Measurements from ENCODE around the gene MTRF1. TPM values are rescaled to one million over a fixed set of nuclear protein-coding genes. Genes with fewer than 3 reads are reported as not detected.

Gene MTRF1
- total and polyA plus RNA-seq, 2 of the 8 experiments (the other 6 are each of a cell fraction or from before 2014, with no cell fraction given), result 8.0 to 19.2 TPM

- POLR2A ChIA-PET (ENCODE audit: partially characterized antibody), result interaction anchor here (0.7 kb wide), 1 partner anchor 218 kb away, joined by 3 read pairs; no protein-coding TSS in a partner anchor
- Histone ChIP-seq H2BK15ac (ENCODE audit: low read length) (no peak overlapping the region), H3K4me1 (replicated peaks in 1 of 4; ENCODE audit: control insufficient read depth in 3 of 4, insufficient read depth in 4 of 4, low read length in 3 of 4) (no peaks in the 10 kb centered on the region; a peak in 1 of 7 replicates), H3K36me3 (ENCODE audit: control insufficient read depth in 2 of 4, insufficient read depth in 4 of 4, low read length in 3 of 4) (no peaks in the 10 kb centered on the region), H3K18ac (ENCODE audit: extremely low read depth, low read length) (no peak overlapping the region), H3K9ac (replicated peaks in 1 of 4; ENCODE audit: extremely low read depth in 1 of 4, low read depth in 3 of 4, low read length in 3 of 4) (no peak overlapping the region), H3K14ac (ENCODE audit: insufficient read length) (no peak overlapping the region), H2BK5ac (ENCODE audit: low read depth, low read length) (no peak overlapping the region), H3K9me3 (ENCODE audit: insufficient read depth in 2 of 2, low read depth in 1 of 2, low read length in 1 of 2) (no peaks in the 10 kb centered on the region), H2BK12ac (ENCODE audit: low read depth, low read length) (no peak overlapping the region), H4K8ac (ENCODE audit: extremely low read depth, insufficient read depth, low read length) (no peak overlapping the region), H2AFZ (ENCODE audit: low read length) (no peak overlapping the region), H3K79me2 (ENCODE audit: control insufficient read depth in 1 of 2, insufficient read depth in 2 of 2, low read length in 2 of 2) (no peaks in the 10 kb centered on the region), H4K20me1 (replicated peaks in 1 of 2; ENCODE audit: control insufficient read depth in 1 of 2, insufficient read depth in 2 of 2, low read length in 2 of 2) (no peaks in the 10 kb centered on the region), H4K91ac (replicated peaks; ENCODE audit: insufficient read length, low read length) (no peak overlapping the region), H3K4me2 (ENCODE audit: insufficient read depth in 1 of 2, low read depth in 2 of 2, low read length in 2 of 2) (no peak overlapping the region), H2BK120ac (replicated peaks; ENCODE audit: low read depth, low read length) (no peak overlapping the region), H3K23ac (ENCODE audit: insufficient read length) (no peak overlapping the region), H2AK5ac (ENCODE audit: low read depth, low read length) (no peak overlapping the region), H3K56ac (replicated peaks; ENCODE audit: insufficient read length, low read depth, low read length) (no peak overlapping the region), H3K4ac (replicated peaks; ENCODE audit: insufficient read length, low read depth, low read length) (no peak overlapping the region), H3K23me2 (ENCODE audit: low read depth, low read length) (no peaks in the 10 kb centered on the region), H2BK20ac (ENCODE audit: low read length) (no peak overlapping the region), H4K5ac (ENCODE audit: insufficient read length, low read depth, low read length) (no peak overlapping the region), H3K27ac (ENCODE audit: low read depth, low read length) (no peak overlapping the region), H3K4me3 (ENCODE audit: extremely low read depth in 1 of 4, insufficient read depth in 2 of 4, low read depth in 3 of 4, low read length in 4 of 4) (no peak overlapping the region), H3K79me1 (ENCODE audit: low read depth, low read length) (no peaks in the 10 kb centered on the region), H3K27me3 (replicated peaks in 1 of 4; ENCODE audit: control insufficient read depth in 3 of 4, extremely low read depth in 1 of 4, insufficient read depth in 3 of 4, low read length in 3 of 4) (no peaks in the 10 kb centered on the region)
- CTCF ChIA-PET (ENCODE audit: partially characterized antibody), result no interaction called here
- 88% methylated on average over 3 of the region's 3 CpGs; no CpG with 5 or more reads in 1 of the 2 experiments for WGBS, 2 experiments (ENCODE audit: extremely low coverage in 1 of 2, insufficient coverage in 1 of 2, insufficient read length in 1 of 2, insufficient replicate concordance in 2 of 2, low coverage in 1 of 2, low lambda C conversion rate in 2 of 2, missing lambda C conversion rate in 1 of 2)
- no peak for FAIRE-seq
- DNase-seq (ENCODE audit: low read depth in 1 of 2, low spot score in 2 of 2), result no peak
- TF ChIP-seq ASH2L (IDR thresholded peaks at IDR 0.05; ENCODE audit: low read length) (no peak), SIRT6 (IDR thresholded peaks at IDR 0.05; ENCODE audit: low read length) (no peak), YY1 (IDR thresholded peaks at IDR 0.05; ENCODE audit: low read depth, low read length) (no peak), TAF1 (IDR thresholded peaks at IDR 0.05; ENCODE audit: low read depth, low read length) (no peak), MAFK (IDR thresholded peaks at IDR 0.05; ENCODE audit: low read depth, low read length) (no peak), POLR2A (IDR thresholded peaks at IDR 0.05; ENCODE audit: control extremely low read depth in 1 of 2, low read depth in 2 of 2, low read length in 2 of 2) (no peak), SAP30 (IDR thresholded peaks at IDR 0.05; ENCODE audit: insufficient read depth, insufficient replicate concordance, low read length) (no peak), SIX5 (IDR thresholded peaks at IDR 0.05; ENCODE audit: low read depth, low read length) (no peak), CTBP2 (IDR thresholded peaks at IDR 0.05; ENCODE audit: borderline replicate concordance, insufficient read depth, insufficient read length, low read length) (no peak), BRCA1 (IDR thresholded peaks at IDR 0.05; ENCODE audit: low read depth, low read length) (no peak), GTF2F1 (IDR thresholded peaks at IDR 0.05; ENCODE audit: borderline replicate concordance, low read depth, low read length) (no peak), EGR1 (IDR thresholded peaks at IDR 0.05; ENCODE audit: borderline replicate concordance, low read depth, low read length) (no peak), EZH2 (IDR thresholded peaks at IDR 0.05; ENCODE audit: low read depth, low read length, severe bottlenecking) (no peak), NRF1 (IDR thresholded peaks at IDR 0.05; ENCODE audit: low read depth, low read length) (no peak), HDAC2 (IDR thresholded peaks at IDR 0.05; ENCODE audit: borderline replicate concordance in 1 of 2, low read depth in 2 of 2, low read length in 2 of 2) (no peak), SP2 (IDR thresholded peaks at IDR 0.05; ENCODE audit: low read length) (no peak)
These were observed 39.4 kb upstream of the MTRF1 start for GRCh38 chr13:41302743-41303142.

All from H1 (cell line).